Naive thymus-derived CD4-positive, alpha-beta T cell (primary cell): ENCODE measurements around the gene UPB1. TPM values are rescaled to one million over a fixed set of nuclear protein-coding genes. Genes with fewer than 3 reads are reported as not detected.

Experiments used
- ATAC-seq: fragments of 150-1000 bp; cut with Tn5 transposase; 2 replicates; pipeline ENCODE4 v1.10.0; 2021; ENCODE audit warnings: mild to moderate bottlenecking, moderate library complexity
- CTCF ChIA-PET: fragments of 350-600 bp; sonication (Branson Sonifier 250); formaldehyde crosslinking; loops from one replicate; lab custom pipeline; 2021; ENCODE audit warnings: antibody characterized with exemption; lab: Charles Lee
- POLR2A ChIA-PET: fragments of 350-600 bp; sonication (Branson Sonifier 250); formaldehyde crosslinking; loops from one replicate; lab custom pipeline; 2021; ENCODE audit warnings: antibody characterized with exemption, inconsistent platforms; lab: Charles Lee
- DNase-seq, 9 donors: peaks; one replicate each; pipeline versions ENCODE4 v3.0.0 to v3.0.0-alpha.2; 2020 to 2022; ENCODE audit warnings: mixed read lengths in 1 of 9
- H3K27ac ChIP-seq: one replicate; pipeline ENCODE4 v1.7.0; 2013; ENCODE audit warnings: mild to moderate bottlenecking, low read depth, low read length, moderate library complexity
- H3K27me3 ChIP-seq, 2 donors: one replicate each; pipeline ENCODE4 v1.7.0; 2013; ENCODE audit warnings: low read length in 2 of 2, mild to moderate bottlenecking in 2 of 2, moderate library complexity in 2 of 2; ENCODE audit not compliant: control insufficient read depth in 2 of 2, insufficient read depth in 2 of 2
- H3K36me3 ChIP-seq, 3 experiments: 1 replicate in 2 of 3; 2 replicates in 1 of 3; pipeline ENCODE4 v1.7.0; 2013; ENCODE audit warnings: low read length in 3 of 3, mild to moderate bottlenecking in 3 of 3, moderate library complexity in 1 of 3; ENCODE audit not compliant: insufficient read depth in 3 of 3, control insufficient read depth in 2 of 3
- H3K4me1 ChIP-seq, 2 donors: one replicate each; pipeline ENCODE4 v1.7.0; 2013; ENCODE audit warnings: low read length in 2 of 2, mild to moderate bottlenecking in 2 of 2, moderate library complexity in 1 of 2; ENCODE audit not compliant: control insufficient read depth in 2 of 2, insufficient read depth in 2 of 2
- H3K4me3 ChIP-seq: 2 replicates; pipeline ENCODE4 v1.7.0; 2013; ENCODE audit warnings: mild to moderate bottlenecking, low read length
- H3K9me3 ChIP-seq, 3 experiments: 1 replicate in 2 of 3; 2 replicates in 1 of 3; pipeline ENCODE4 v1.7.0; 2013; ENCODE audit warnings: low read length in 3 of 3; ENCODE audit not compliant: control insufficient read depth in 2 of 3
- H3K27ac Mint-ChIP-seq, 9 donors: one replicate each; pipeline ENCODE4 v1.8.0; 2020 to 2022; ENCODE audit warnings: mixed read lengths in 9 of 9, mild to moderate bottlenecking in 8 of 9, moderate library complexity in 5 of 9, inconsistent platforms in 2 of 9
- H3K27me3 Mint-ChIP-seq, 5 donors: one replicate each; pipeline ENCODE4 v1.8.0; 2021 to 2022; ENCODE audit warnings: mixed read lengths in 5 of 5, mild to moderate bottlenecking in 1 of 5
- H3K36me3 Mint-ChIP-seq, 5 donors: one replicate each; pipeline ENCODE4 v1.8.0; 2020 to 2022; ENCODE audit warnings: mixed read lengths in 5 of 5, mild to moderate bottlenecking in 3 of 5, inconsistent platforms in 1 of 5
- H3K4me1 Mint-ChIP-seq, 7 donors: one replicate each; pipeline ENCODE4 v1.8.0; 2020 to 2022; ENCODE audit warnings: mixed read lengths in 7 of 7, mild to moderate bottlenecking in 3 of 7, inconsistent platforms in 1 of 7
- H3K4me3 Mint-ChIP-seq, 10 donors: one replicate each; pipeline ENCODE4 v1.8.0; 2020 to 2022; ENCODE audit warnings: mild to moderate bottlenecking in 10 of 10, mixed read lengths in 10 of 10, moderate library complexity in 6 of 10, inconsistent platforms in 2 of 10
- H3K9me3 Mint-ChIP-seq, 11 donors: one replicate each; pipeline ENCODE4 v1.8.0; 2020 to 2022; ENCODE audit warnings: mixed read lengths in 11 of 11, mild to moderate bottlenecking in 4 of 11, inconsistent platforms in 1 of 11, moderate library complexity in 1 of 11
- intact Hi-C, 2 donors: fragments of 100-400 bp; cut with micrococcal nuclease; formaldehyde crosslinking; loops; one replicate each; pipeline ENCODE4 v1.15.1; 2023
- polyA plus RNA-seq, 2 donors: library from polyadenylated mRNA; unstranded; fragments of 300-500 nt; fragmentation: Illumina TruSeq; gene quantifications; one replicate each; pipeline ENCODE4 v1.2.3, GENCODE V29; 2021
- total RNA-seq, 6 experiments: library from RNA in 5 of 6; stranded (reverse) in 5 of 6; gene quantifications; 1 replicate in 5 of 6; 2 replicates in 1 of 6; pipeline ENCODE4 v1.2.3 and lab custom pipeline; 2021 to 2026

Gene UPB1
- total and polyA plus RNA-seq, 7 experiments from 2014 or later, result 0.14 to 3.4 (median 1.6) TPM

- intact Hi-C loops, result no loop called here
- POLR2A ChIA-PET, result no interaction called here
- no peak overlapping the region for H3K4me3 Mint-ChIP-seq
- Histone ChIP-seq H3K36me3 (no peaks in the 10 kb centered on the region), H3K27me3 (no peaks in the 10 kb centered on the region), H3K9me3 (no peaks in the 10 kb centered on the region), H3K4me3 (no peak overlapping the region), H3K27ac (no peak overlapping the region), H3K4me1 (no peaks in the 10 kb centered on the region)
- H3K4me1 Mint-ChIP-seq, result peaks cover 0 to 14% (median 3%) of the 10 kb centered on the region in 7 donors
- peak overlapping the region in 2 of 9 donors; percentile 16 to 41 for H3K27ac Mint-ChIP-seq
- H3K36me3 Mint-ChIP-seq, result peaks cover 0 to 5% (median 0%) of the 10 kb centered on the region in 5 donors
- H3K9me3 Mint-ChIP-seq, result peaks cover 0 to 3% (median 0%) of the 10 kb centered on the region in 11 donors
- ATAC-seq, result no peak
- no peak for DNase-seq
- H3K27me3 Mint-ChIP-seq, result no peaks in the 10 kb centered on the region
- CTCF ChIA-PET, result no interaction called here
Measured at GRCh38 chr22:24465566-24465965, 29.6 kb upstream of the UPB1 start.

GRCh38 chr22:24465975-24466374, 29.2 kb upstream of the UPB1 start:
- Mint-ChIP-seq H3K36me3 (peaks cover 0 to 5% (median 0%) of the 10 kb centered on the region in 5 donors), H3K27ac (peak overlapping the region in 1 of 9 donors; percentile 41), H3K9me3 (peaks cover 0 to 3% (median 0%) of the 10 kb centered on the region in 11 donors), H3K27me3 (no peaks in the 10 kb centered on the region), H3K4me1 (peaks cover 0 to 10% (median 3%) of the 10 kb centered on the region in 7 donors), H3K4me3 (no peak overlapping the region)
- H3K4me1 ChIP-seq, result no peaks in the 10 kb centered on the region
- H3K36me3 ChIP-seq, result no peaks in the 10 kb centered on the region
- intact Hi-C loops, result no loop called here
- no peak overlapping the region for H3K4me3 ChIP-seq
- no peak for ATAC-seq
- H3K27ac ChIP-seq, result no peak overlapping the region
- no peaks in the 10 kb centered on the region for H3K9me3 ChIP-seq
- ChIA-PET CTCF (no interaction called here), POLR2A (no interaction called here)
- H3K27me3 ChIP-seq, result no peaks in the 10 kb centered on the region
- no peak for DNase-seq

GRCh38 chr22:24466716-24467328, 28.3 kb upstream of the UPB1 start:
- Mint-ChIP-seq H3K4me3 (no peak overlapping the region), H3K27me3 (no peaks in the 10 kb centered on the region), H3K4me1 (peaks cover 0 to 10% (median 3%) of the 10 kb centered on the region in 7 donors), H3K27ac (peak overlapping the region in 2 of 9 donors; percentile 5 to 41), H3K36me3 (peaks cover 0 to 5% (median 0%) of the 10 kb centered on the region in 5 donors), H3K9me3 (peaks cover 0 to 3% (median 0%) of the 10 kb centered on the region in 11 donors)
- Histone ChIP-seq H3K9me3 (no peaks in the 10 kb centered on the region), H3K27me3 (no peaks in the 10 kb centered on the region), H3K27ac (no peak overlapping the region), H3K36me3 (no peaks in the 10 kb centered on the region), H3K4me3 (no peak overlapping the region), H3K4me1 (no peaks in the 10 kb centered on the region)
- CTCF ChIA-PET, result no interaction called here
- DNase-seq, result no peak
- intact Hi-C loops, result no loop called here
- peak; percentile 29 for ATAC-seq
- POLR2A ChIA-PET, result no interaction called here

- no peak overlapping the region for H3K4me3 ChIP-seq
- ChIA-PET CTCF (interaction anchor here (0.5 kb wide), 1 partner anchor 182 kb away, joined by 3 read pairs; no protein-coding TSS in a partner anchor), POLR2A (no interaction called here)
- DNase-seq (no peak), ATAC-seq (no peak)
- Mint-ChIP-seq H3K27ac (no peak overlapping the region), H3K4me1 (peaks cover 0 to 10% (median 3%) of the 10 kb centered on the region in 7 donors), H3K9me3 (peaks cover 0 to 3% (median 0%) of the 10 kb centered on the region in 11 donors), H3K36me3 (peaks cover 0 to 5% (median 0%) of the 10 kb centered on the region in 5 donors), H3K4me3 (no peak overlapping the region), H3K27me3 (no peaks in the 10 kb centered on the region)
- no peaks in the 10 kb centered on the region for H3K27me3 ChIP-seq
- no peaks in the 10 kb centered on the region for H3K36me3 ChIP-seq
- no peaks in the 10 kb centered on the region for H3K9me3 ChIP-seq
- H3K4me1 ChIP-seq, result no peaks in the 10 kb centered on the region
- intact Hi-C loops, result no loop called here
- H3K27ac ChIP-seq, result no peak overlapping the region
Measured at GRCh38 chr22:24467340-24467739, 27.8 kb upstream of the UPB1 start.

GRCh38 chr22:24471570-24471969, 23.6 kb upstream of the UPB1 start:
- Histone ChIP-seq H3K27ac (no peak overlapping the region), H3K4me1 (no peaks in the 10 kb centered on the region), H3K36me3 (no peaks in the 10 kb centered on the region), H3K27me3 (no peaks in the 10 kb centered on the region), H3K4me3 (no peak overlapping the region), H3K9me3 (no peaks in the 10 kb centered on the region)
- DNase-seq, result no peak
- ChIA-PET CTCF (no interaction called here), POLR2A (no interaction called here)
- Mint-ChIP-seq H3K27me3 (no peaks in the 10 kb centered on the region), H3K36me3 (no peaks in the 10 kb centered on the region), H3K4me3 (no peak overlapping the region), H3K9me3 (peaks cover 0 to 6% (median 1%) of the 10 kb centered on the region in 11 donors), H3K27ac (no peak overlapping the region), H3K4me1 (peaks cover 0 to 7% (median 3%) of the 10 kb centered on the region in 7 donors)
- no peak for ATAC-seq
- intact Hi-C loops, result no loop called here

GRCh38 chr22:24473284-24473683, 21.8 kb upstream of the UPB1 start:
- Histone ChIP-seq H3K27ac (no peak overlapping the region), H3K4me3 (no peak overlapping the region), H3K36me3 (no peaks in the 10 kb centered on the region), H3K4me1 (no peaks in the 10 kb centered on the region), H3K9me3 (no peaks in the 10 kb centered on the region), H3K27me3 (no peaks in the 10 kb centered on the region)
- Mint-ChIP-seq H3K9me3 (peaks cover 0 to 6% (median 3%) of the 10 kb centered on the region in 11 donors), H3K27ac (no peak overlapping the region), H3K36me3 (peaks cover 0 to 4% (median 0%) of the 10 kb centered on the region in 5 donors), H3K27me3 (no peaks in the 10 kb centered on the region), H3K4me3 (no peak overlapping the region), H3K4me1 (peaks cover 0 to 2% (median 0%) of the 10 kb centered on the region in 7 donors)
- POLR2A ChIA-PET, result no interaction called here
- DNase-seq (no peak), ATAC-seq (peak; percentile 36)
- intact Hi-C loops, result no loop called here
- CTCF ChIA-PET, result no interaction called here

GRCh38 chr22:24474221-24474620, 20.9 kb upstream of the UPB1 start:
- Mint-ChIP-seq H3K4me3 (no peak overlapping the region), H3K36me3 (peaks cover 0 to 10% (median 0%) of the 10 kb centered on the region in 5 donors), H3K4me1 (peaks cover 0 to 6% (median 0%) of the 10 kb centered on the region in 7 donors), H3K9me3 (peaks cover 0 to 6% (median 3%) of the 10 kb centered on the region in 11 donors), H3K27ac (peak overlapping the region in 1 of 9 donors; percentile 12), H3K27me3 (no peaks in the 10 kb centered on the region)
- intact Hi-C loops, result no loop called here
- H3K4me1 ChIP-seq, result no peaks in the 10 kb centered on the region
- no peak overlapping the region for H3K27ac ChIP-seq
- ATAC-seq (no peak), DNase-seq (no peak)
- no peak overlapping the region for H3K4me3 ChIP-seq
- POLR2A ChIA-PET, result no interaction called here
- no peaks in the 10 kb centered on the region for H3K36me3 ChIP-seq
- CTCF ChIA-PET, result no interaction called here
- H3K9me3 ChIP-seq, result no peaks in the 10 kb centered on the region
- H3K27me3 ChIP-seq, result no peaks in the 10 kb centered on the region
